ENCODE measurements around the gene APPL1. TPM values are rescaled to one million over a fixed set of nuclear protein-coding genes. Genes with fewer than 3 reads are reported as not detected.

APPL1 gene
- total and polyA plus RNA-seq, 2 donors (not counting 3 experiments of a cell fraction or from before 2014, with no cell fraction given), result 9.2 to 28.8 TPM

DNA sequence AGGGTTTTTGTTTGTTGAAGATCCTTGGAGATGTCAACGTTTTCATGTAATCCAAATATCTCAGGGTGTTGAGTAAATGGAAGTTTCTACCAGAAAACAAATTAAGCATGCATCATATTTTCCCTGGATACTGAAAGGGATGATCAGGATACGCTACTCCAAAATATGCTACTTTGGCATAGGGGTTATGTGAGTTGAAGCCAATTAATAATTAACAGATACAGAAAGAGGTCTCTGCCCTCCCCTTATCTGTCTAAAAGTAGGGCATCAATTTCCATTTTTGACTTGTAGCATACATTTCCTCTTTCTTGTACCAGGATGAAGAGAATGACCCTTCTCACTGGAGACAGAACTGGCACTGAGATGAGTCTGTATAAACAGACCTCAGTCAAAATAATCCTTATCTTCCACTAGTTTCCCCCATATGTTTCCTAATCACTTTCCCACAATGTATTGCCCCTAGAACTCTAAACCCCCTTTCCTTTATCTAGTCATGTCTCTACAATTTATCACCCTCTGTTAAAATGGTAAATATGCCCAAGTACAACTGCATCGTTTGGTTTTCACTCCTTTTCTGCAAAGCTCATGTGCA is 82.3 kb downstream of the APPL1 start:
- DNase-seq (ENCODE audit: low read depth, low spot score), result no peak
- POLR2A ChIA-PET, result no interaction called here
- H3K27me3 ChIP-seq (ENCODE audit: control insufficient read depth in 2 of 2, insufficient read depth in 2 of 2, low read length in 2 of 2), result peaks cover 3 to 6% of the 10 kb centered on the region in 2 experiments
- no peak overlapping the region for H3K27ac ChIP-seq (ENCODE audit: insufficient read depth, low read depth, low read length)
- no peak overlapping the region for H2AFZ ChIP-seq (ENCODE audit: low read depth, low read length)
- TF ChIP-seq GATA2 (IDR thresholded peaks at IDR 0.05; ENCODE audit: insufficient read depth, insufficient read length, low read depth, low read length) (no peak), JUN (IDR thresholded peaks at IDR 0.05; ENCODE audit: borderline replicate concordance, insufficient read depth, insufficient read length, low read depth) (no peak), FOS (IDR thresholded peaks at IDR 0.05; ENCODE audit: borderline replicate concordance, insufficient read depth, low read length) (no peak), EZH2 (IDR thresholded peaks at IDR 0.05; ENCODE audit: borderline replicate concordance, low read depth, low read length, severe bottlenecking) (no peak), MYC (IDR thresholded peaks at IDR 0.05; ENCODE audit: low read depth, low read length) (no peak), POLR2A (IDR thresholded peaks at IDR 0.05; ENCODE audit: low read depth, low read length) (no peak), POLR2AphosphoS5 (IDR thresholded peaks at IDR 0.05; ENCODE audit: insufficient read depth, low read depth, low read length) (no peak)
- TF ChIP-seq, protein P1, sequence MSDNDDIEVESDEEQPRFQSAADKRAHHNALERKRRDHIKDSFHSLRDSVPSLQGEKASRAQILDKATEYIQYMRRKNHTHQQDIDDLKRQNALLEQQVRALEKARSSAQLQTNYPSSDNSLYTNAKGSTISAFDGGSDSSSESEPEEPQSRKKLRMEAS (IDR thresholded peaks at IDR 0.05; ENCODE audit: insufficient read depth, insufficient read length), result no peak
- TF ChIP-seq, protein P2, sequence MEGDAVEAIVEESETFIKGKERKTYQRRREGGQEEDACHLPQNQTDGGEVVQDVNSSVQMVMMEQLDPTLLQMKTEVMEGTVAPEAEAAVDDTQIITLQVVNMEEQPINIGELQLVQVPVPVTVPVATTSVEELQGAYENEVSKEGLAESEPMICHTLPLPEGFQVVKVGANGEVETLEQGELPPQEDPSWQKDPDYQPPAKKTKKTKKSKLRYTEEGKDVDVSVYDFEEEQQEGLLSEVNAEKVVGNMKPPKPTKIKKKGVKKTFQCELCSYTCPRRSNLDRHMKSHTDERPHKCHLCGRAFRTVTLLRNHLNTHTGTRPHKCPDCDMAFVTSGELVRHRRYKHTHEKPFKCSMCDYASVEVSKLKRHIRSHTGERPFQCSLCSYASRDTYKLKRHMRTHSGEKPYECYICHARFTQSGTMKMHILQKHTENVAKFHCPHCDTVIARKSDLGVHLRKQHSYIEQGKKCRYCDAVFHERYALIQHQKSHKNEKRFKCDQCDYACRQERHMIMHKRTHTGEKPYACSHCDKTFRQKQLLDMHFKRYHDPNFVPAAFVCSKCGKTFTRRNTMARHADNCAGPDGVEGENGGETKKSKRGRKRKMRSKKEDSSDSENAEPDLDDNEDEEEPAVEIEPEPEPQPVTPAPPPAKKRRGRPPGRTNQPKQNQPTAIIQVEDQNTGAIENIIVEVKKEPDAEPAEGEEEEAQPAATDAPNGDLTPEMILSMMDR (IDR thresholded peaks at IDR 0.05; ENCODE audit: extremely low read depth in 1 of 2, insufficient read depth in 1 of 2, low read depth in 1 of 2, low read length in 2 of 2), result no peak
- no peak overlapping the region for H3K9ac ChIP-seq (replicated peaks; ENCODE audit: extremely low read depth, insufficient read depth, low read length)
- no peak overlapping the region for H3K4me3 ChIP-seq (replicated peaks in 1 of 3; ENCODE audit: insufficient read depth in 1 of 3, low read depth in 1 of 3, low read length in 3 of 3)
- H3K9me3 ChIP-seq (replicated peaks; ENCODE audit: control insufficient read depth, insufficient read depth, low read length), result no peaks in the 10 kb centered on the region
- no peak for FAIRE-seq
- no peak overlapping the region for H3K4me2 ChIP-seq (ENCODE audit: insufficient read depth, low read length)
- no peaks in the 10 kb centered on the region for H3K36me3 ChIP-seq (ENCODE audit: control insufficient read depth in 2 of 2, extremely low read depth in 1 of 2, insufficient read depth in 2 of 2, low read length in 2 of 2)
- no TSS peak for BruUV-seq (replicated peaks)
- H3K9me1 ChIP-seq (replicated peaks; ENCODE audit: control insufficient read depth, extremely low read depth, insufficient read depth, low read length), result no peaks in the 10 kb centered on the region
- intact Hi-C loops (cut with micrococcal nuclease) (no loop called here), dilution Hi-C loops (cut with MboI; ENCODE audit: extremely low pct_ligation_motif_present, low sequenced_read_pairs) (no loop called here)
- H4K20me1 ChIP-seq (replicated peaks; ENCODE audit: control insufficient read depth, extremely low read depth, insufficient read depth, low read length), result no peaks in the 10 kb centered on the region
- CTCF ChIA-PET, result interaction anchor here (1.4 to 1.6 kb wide), 3 partner anchors 8 to 11 kb away, joined by 3 to 6 read pairs (median 6); no protein-coding TSS in a partner anchor
- H3K79me2 ChIP-seq (ENCODE audit: control insufficient read depth, insufficient read depth, low read length), result no peaks in the 10 kb centered on the region
- H3K4me1 ChIP-seq (ENCODE audit: control insufficient read depth, extremely low read depth, insufficient read depth, low read length), result no peaks in the 10 kb centered on the region

Data from endothelial cell of umbilical vein (primary cell).